Panc1 (cell line): Measurements from ENCODE around the gene ADORA1. TPM values are rescaled to one million over a fixed set of nuclear protein-coding genes. Genes with fewer than 3 reads are reported as not detected.

Experiments used
- ATAC-seq: fragments of 200-7000 bp; cut with Tn5 transposase; 2 replicates; pipeline ENCODE4 v1.9.1; 2020; ENCODE audit warnings: mild to moderate bottlenecking, moderate library complexity
- BruUV-seq: library from RNA; stranded (reverse); fragments of 400-500 nt; replicated peaks from 2 replicates; lab custom pipeline; 2021; lab: Mats Ljungman, UMichigan
- CTCF ChIA-PET: fragments of 300-600 bp; sonication (Branson Sonifier 250); formaldehyde crosslinking; loops from one replicate; lab custom pipeline; 2022; ENCODE audit warnings: antibody characterized with exemption; lab: Charles Lee
- POLR2A ChIA-PET: fragments of 300-600 bp; sonication (Branson Sonifier 250); formaldehyde crosslinking; loops from one replicate; lab custom pipeline; 2022; ENCODE audit warnings: antibody characterized with exemption; lab: Charles Lee
- DNase-seq: peaks from one replicate; pipeline ENCODE4 v3.0.0-alpha.2; 2010; ENCODE audit warnings: low read depth, low spot score
- H3K27ac ChIP-seq: 2 replicates; pipeline ENCODE4 v1.5.1; 2011; ENCODE audit warnings: mild to moderate bottlenecking, low read length, inconsistent platforms
- H3K27me3 ChIP-seq: fragments of 200-500 bp; sonication (Bioruptor generic); 2 replicates; pipeline ENCODE4 v1.6.0; 2014; ENCODE audit warnings: low read length, inconsistent platforms; ENCODE audit not compliant: control insufficient read depth, insufficient read depth
- H3K36me3 ChIP-seq: fragments of 200-500 bp; sonication (Bioruptor generic); 2 replicates; pipeline ENCODE4 v1.5.1; 2014; ENCODE audit warnings: inconsistent platforms, mild to moderate bottlenecking, low read length, moderate library complexity; ENCODE audit not compliant: control insufficient read depth, insufficient read depth
- H3K4me1 ChIP-seq: 2 replicates; pipeline ENCODE4 v1.5.1; 2011; ENCODE audit warnings: inconsistent platforms, mild to moderate bottlenecking, low read length, moderate library complexity; ENCODE audit not compliant: control insufficient read depth, insufficient read depth
- H3K4me3 ChIP-seq, 2 experiments: 2 replicates each; pipeline ENCODE4 v1.5.1; 2011 to 2012; ENCODE audit warnings: low read depth in 2 of 2, low read length in 2 of 2, mild to moderate bottlenecking in 2 of 2, inconsistent platforms in 1 of 2, moderate library complexity in 1 of 2
- H3K9me3 ChIP-seq: fragments of 200-500 bp; sonication (Bioruptor generic); 2 replicates; pipeline ENCODE4 v1.5.1; 2014; ENCODE audit warnings: low read depth, mild to moderate bottlenecking, inconsistent platforms, low read length, moderate library complexity; ENCODE audit not compliant: control insufficient read depth, insufficient read depth
- POLR2AphosphoS5 ChIP-seq: IDR thresholded peaks from 2 replicates; pipeline ENCODE4 v1.6.1; 2012; ENCODE audit warnings: mild to moderate bottlenecking, low read depth, low read length, moderate library complexity
- SIN3A ChIP-seq: IDR thresholded peaks from 2 replicates; pipeline ENCODE4 v1.6.1; 2012; ENCODE audit warnings: low read depth, mild to moderate bottlenecking, low read length, moderate library complexity, borderline replicate concordance; ENCODE audit not compliant: insufficient read depth
- TCF7L2 ChIP-seq: IDR thresholded peaks from 2 replicates; pipeline ENCODE4 v1.6.1; 2011; ENCODE audit warnings: mild to moderate bottlenecking, low read depth, low read length, inconsistent platforms
- in situ Hi-C: cut with HindIII; loops from 2 replicates; pipeline ENCODE4 v1.10.0; 2016; ENCODE audit warnings: low sequenced_read_pairs, low pct_unique_long_range_greater_than_20kb
- intact Hi-C: fragments of 100-400 bp; cut with micrococcal nuclease; formaldehyde crosslinking; loops from one replicate; pipeline ENCODE4 v1.10.0; 2022; ENCODE audit not compliant: unreplicated experiment
- total RNA-seq: library from RNA; stranded (reverse); gene quantifications from one replicate; pipeline ENCODE4 v1.2.1, GENCODE V29; 2021; ENCODE audit not compliant: unreplicated experiment
- TF ChIP-seq, protein P1 (sequence below), 2 experiments: IDR thresholded peaks; 2 replicates each; pipeline ENCODE4 v1.6.1; 2011 to 2012; ENCODE audit warnings: low read depth in 2 of 2, control low read depth in 1 of 2, low read length in 1 of 2, mild to moderate bottlenecking in 1 of 2, moderate library complexity in 1 of 2; ENCODE audit not compliant: insufficient read depth in 1 of 2
- TF ChIP-seq, protein P2 (sequence below): fragments of 450-650 bp; IDR thresholded peaks from 2 replicates; pipeline ENCODE4 v1.5.1; 2017; ENCODE audit warnings: mild to moderate bottlenecking

ADORA1 gene
- total RNA-seq, 1 experiment from 2014 or later: 8.5 TPM

DNA sequence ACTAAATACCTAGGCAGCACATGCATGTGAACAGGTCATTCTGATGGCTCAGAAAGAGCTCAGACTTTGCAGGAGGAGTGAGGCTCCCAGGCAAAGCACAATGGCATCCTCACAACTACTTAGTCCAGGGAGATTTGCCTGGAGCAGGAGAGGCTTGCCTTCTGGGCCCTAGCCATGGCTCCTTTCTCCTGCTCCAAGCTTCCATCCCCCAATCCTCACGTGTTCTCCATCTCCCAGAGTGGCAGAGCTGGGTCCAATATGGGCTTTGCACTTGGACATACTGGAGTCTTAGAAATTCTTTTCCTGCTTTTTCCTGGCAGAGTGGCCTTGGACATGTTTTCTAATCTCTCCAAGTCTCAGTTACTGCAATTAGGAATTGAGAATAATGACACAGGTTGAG lies 32.3 kb downstream of the ADORA1 start:
- intact Hi-C loops: no loop called here
- Histone ChIP-seq H3K4me1 (no peaks in the 10 kb centered on the region), H3K27me3 (no peaks in the 10 kb centered on the region), H3K27ac (no peak overlapping the region), H3K4me3 (no peak overlapping the region), H3K36me3 (no peaks in the 10 kb centered on the region), H3K9me3 (no peaks in the 10 kb centered on the region)
- ATAC-seq (no peak), DNase-seq (no peak)
- in situ Hi-C loops: no loop called here
- ChIA-PET CTCF (no interaction called here), POLR2A (no interaction called here)
- TF ChIP-seq TCF7L2: no peak
- TF ChIP-seq POLR2AphosphoS5: no peak
- TF ChIP-seq, protein P1, sequence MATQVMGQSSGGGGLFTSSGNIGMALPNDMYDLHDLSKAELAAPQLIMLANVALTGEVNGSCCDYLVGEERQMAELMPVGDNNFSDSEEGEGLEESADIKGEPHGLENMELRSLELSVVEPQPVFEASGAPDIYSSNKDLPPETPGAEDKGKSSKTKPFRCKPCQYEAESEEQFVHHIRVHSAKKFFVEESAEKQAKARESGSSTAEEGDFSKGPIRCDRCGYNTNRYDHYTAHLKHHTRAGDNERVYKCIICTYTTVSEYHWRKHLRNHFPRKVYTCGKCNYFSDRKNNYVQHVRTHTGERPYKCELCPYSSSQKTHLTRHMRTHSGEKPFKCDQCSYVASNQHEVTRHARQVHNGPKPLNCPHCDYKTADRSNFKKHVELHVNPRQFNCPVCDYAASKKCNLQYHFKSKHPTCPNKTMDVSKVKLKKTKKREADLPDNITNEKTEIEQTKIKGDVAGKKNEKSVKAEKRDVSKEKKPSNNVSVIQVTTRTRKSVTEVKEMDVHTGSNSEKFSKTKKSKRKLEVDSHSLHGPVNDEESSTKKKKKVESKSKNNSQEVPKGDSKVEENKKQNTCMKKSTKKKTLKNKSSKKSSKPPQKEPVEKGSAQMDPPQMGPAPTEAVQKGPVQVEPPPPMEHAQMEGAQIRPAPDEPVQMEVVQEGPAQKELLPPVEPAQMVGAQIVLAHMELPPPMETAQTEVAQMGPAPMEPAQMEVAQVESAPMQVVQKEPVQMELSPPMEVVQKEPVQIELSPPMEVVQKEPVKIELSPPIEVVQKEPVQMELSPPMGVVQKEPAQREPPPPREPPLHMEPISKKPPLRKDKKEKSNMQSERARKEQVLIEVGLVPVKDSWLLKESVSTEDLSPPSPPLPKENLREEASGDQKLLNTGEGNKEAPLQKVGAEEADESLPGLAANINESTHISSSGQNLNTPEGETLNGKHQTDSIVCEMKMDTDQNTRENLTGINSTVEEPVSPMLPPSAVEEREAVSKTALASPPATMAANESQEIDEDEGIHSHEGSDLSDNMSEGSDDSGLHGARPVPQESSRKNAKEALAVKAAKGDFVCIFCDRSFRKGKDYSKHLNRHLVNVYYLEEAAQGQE (IDR thresholded peaks at IDR 0.05; ENCODE audit: insufficient read depth in 1 of 2, low read depth in 2 of 2, low read length in 1 of 2): no peak
- TF ChIP-seq SIN3A: no peak
- TF ChIP-seq, protein P2, sequence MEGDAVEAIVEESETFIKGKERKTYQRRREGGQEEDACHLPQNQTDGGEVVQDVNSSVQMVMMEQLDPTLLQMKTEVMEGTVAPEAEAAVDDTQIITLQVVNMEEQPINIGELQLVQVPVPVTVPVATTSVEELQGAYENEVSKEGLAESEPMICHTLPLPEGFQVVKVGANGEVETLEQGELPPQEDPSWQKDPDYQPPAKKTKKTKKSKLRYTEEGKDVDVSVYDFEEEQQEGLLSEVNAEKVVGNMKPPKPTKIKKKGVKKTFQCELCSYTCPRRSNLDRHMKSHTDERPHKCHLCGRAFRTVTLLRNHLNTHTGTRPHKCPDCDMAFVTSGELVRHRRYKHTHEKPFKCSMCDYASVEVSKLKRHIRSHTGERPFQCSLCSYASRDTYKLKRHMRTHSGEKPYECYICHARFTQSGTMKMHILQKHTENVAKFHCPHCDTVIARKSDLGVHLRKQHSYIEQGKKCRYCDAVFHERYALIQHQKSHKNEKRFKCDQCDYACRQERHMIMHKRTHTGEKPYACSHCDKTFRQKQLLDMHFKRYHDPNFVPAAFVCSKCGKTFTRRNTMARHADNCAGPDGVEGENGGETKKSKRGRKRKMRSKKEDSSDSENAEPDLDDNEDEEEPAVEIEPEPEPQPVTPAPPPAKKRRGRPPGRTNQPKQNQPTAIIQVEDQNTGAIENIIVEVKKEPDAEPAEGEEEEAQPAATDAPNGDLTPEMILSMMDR: no peak
- BruUV-seq: no TSS peak

DNA sequence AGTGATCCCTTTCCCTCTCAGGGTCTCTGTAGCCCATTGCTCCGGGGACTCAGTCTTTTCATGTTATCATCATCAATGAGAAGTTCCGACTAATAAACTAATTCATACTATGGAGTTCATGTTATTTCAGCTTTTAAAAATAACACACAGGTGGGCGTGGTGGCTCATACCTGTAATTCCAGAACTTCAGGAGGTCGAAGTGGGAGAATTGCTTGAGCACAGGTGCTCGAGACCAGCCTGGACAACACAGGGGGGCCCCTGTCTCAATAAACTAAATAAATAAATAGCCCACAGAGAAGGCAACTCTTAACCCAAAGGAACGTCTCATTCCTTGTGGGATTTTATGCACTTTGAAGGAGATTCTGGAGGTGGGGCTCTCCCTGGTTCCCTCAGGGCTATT lies 33.6 kb downstream of the ADORA1 start:
- no peaks in the 10 kb centered on the region for H3K27me3 ChIP-seq
- ATAC-seq: no peak
- in situ Hi-C loops: no loop called here

More for the DNA sequence above, 33.6 kb downstream of the ADORA1 start:
- TF ChIP-seq POLR2AphosphoS5: no peak
- TF ChIP-seq, protein P1 (IDR thresholded peaks at IDR 0.05; ENCODE audit: insufficient read depth in 1 of 2, low read depth in 2 of 2, low read length in 1 of 2): no peak
- TF ChIP-seq TCF7L2: no peak
- TF ChIP-seq, protein P2: no peak
- no peak for TF ChIP-seq SIN3A
- H3K27ac ChIP-seq: no peak overlapping the region
- H3K4me1 ChIP-seq: no peaks in the 10 kb centered on the region
- no peak overlapping the region for H3K4me3 ChIP-seq
- POLR2A ChIA-PET: no interaction called here
- H3K9me3 ChIP-seq: no peaks in the 10 kb centered on the region
- CTCF ChIA-PET: no interaction called here
- DNase-seq: no peak
- intact Hi-C loops: no loop called here
- no peaks in the 10 kb centered on the region for H3K36me3 ChIP-seq
- BruUV-seq: no TSS peak
